Duodenal mucosa (tissue), 2 donors: ENCODE measurements around the gene NKX3-2.

Experiments used
- H3K27ac ChIP-seq: one replicate; pipeline ENCODE4 v1.7.0; 2013; ENCODE audit warnings: low read depth, low read length
- H3K27me3 ChIP-seq, 2 donors: one replicate each; pipeline ENCODE4 v1.7.0; 2013; ENCODE audit warnings: low read length in 2 of 2, control low read depth in 1 of 2; ENCODE audit not compliant: insufficient read depth in 2 of 2, control insufficient read depth in 1 of 2
- H3K36me3 ChIP-seq, 2 donors: one replicate each; pipeline ENCODE4 v1.7.0; 2013; ENCODE audit warnings: low read length in 2 of 2, control low read depth in 1 of 2; ENCODE audit not compliant: insufficient read depth in 2 of 2, control insufficient read depth in 1 of 2
- H3K4me1 ChIP-seq, 2 donors: one replicate each; pipeline ENCODE4 v1.7.0; 2013; ENCODE audit warnings: low read length in 2 of 2, control low read depth in 1 of 2; ENCODE audit not compliant: insufficient read depth in 2 of 2, control insufficient read depth in 1 of 2
- H3K4me3 ChIP-seq, 2 donors: one replicate each; pipeline ENCODE4 v1.7.0; 2013; ENCODE audit warnings: low read length in 2 of 2, low read depth in 1 of 2
- H3K9ac ChIP-seq, 2 donors: one replicate each; pipeline ENCODE4 v1.7.0; 2013; ENCODE audit warnings: low read length in 2 of 2, low read depth in 1 of 2
- H3K9me3 ChIP-seq, 2 donors: one replicate each; pipeline ENCODE4 v1.7.0; 2013; ENCODE audit warnings: low read length in 2 of 2, control low read depth in 1 of 2; ENCODE audit not compliant: control insufficient read depth in 1 of 2

Gene NKX3-2

GRCh38 chr4:13533670-13534343 is 10.5 kb downstream of the NKX3-2 start:
- no peaks in the 10 kb centered on the region for H3K9me3 ChIP-seq
- peaks cover 88 to 98% of the 10 kb centered on the region in 2 donors for H3K27me3 ChIP-seq
- H3K4me1 ChIP-seq: no peaks in the 10 kb centered on the region
- H3K36me3 ChIP-seq: no peaks in the 10 kb centered on the region
- no peak overlapping the region for H3K9ac ChIP-seq
- H3K4me3 ChIP-seq: no peak overlapping the region
- H3K27ac ChIP-seq: no peak overlapping the region

- Histone ChIP-seq H3K4me3 (no peak overlapping the region), H3K27ac (no peak overlapping the region), H3K9me3 (no peaks in the 10 kb centered on the region), H3K4me1 (no peaks in the 10 kb centered on the region), H3K9ac (no peak overlapping the region), H3K27me3 (peaks cover 87 to 96% of the 10 kb centered on the region in 2 donors), H3K36me3 (no peaks in the 10 kb centered on the region)
These were observed 12.7 kb downstream of the NKX3-2 start for GRCh38 chr4:13531625-13531998.

GRCh38 chr4:13530823-13531624 is 13.3 kb downstream of the NKX3-2 start:
- no peak overlapping the region for H3K27ac ChIP-seq
- no peak overlapping the region for H3K9ac ChIP-seq
- peaks cover 86 to 96% of the 10 kb centered on the region in 2 donors for H3K27me3 ChIP-seq
- no peaks in the 10 kb centered on the region for H3K36me3 ChIP-seq
- H3K4me3 ChIP-seq: no peak overlapping the region
- no peaks in the 10 kb centered on the region for H3K9me3 ChIP-seq
- H3K4me1 ChIP-seq: no peaks in the 10 kb centered on the region

GRCh38 chr4:13529128-13529919 is 15.0 kb downstream of the NKX3-2 start:
- H3K9ac ChIP-seq: no peak overlapping the region
- peaks cover 4 to 5% of the 10 kb centered on the region in 2 donors for H3K9me3 ChIP-seq
- H3K4me3 ChIP-seq: no peak overlapping the region
- H3K27me3 ChIP-seq: peaks cover 91 to 96% of the 10 kb centered on the region in 2 donors
- H3K4me1 ChIP-seq: no peaks in the 10 kb centered on the region
- H3K36me3 ChIP-seq: no peaks in the 10 kb centered on the region
- H3K27ac ChIP-seq: no peak overlapping the region

GRCh38 chr4:13528821-13529127 is 15.5 kb downstream of the NKX3-2 start:
- Histone ChIP-seq H3K27ac (no peak overlapping the region), H3K9me3 (peaks cover 7 to 9% of the 10 kb centered on the region in 2 donors), H3K9ac (no peak overlapping the region), H3K4me3 (no peak overlapping the region), H3K36me3 (no peaks in the 10 kb centered on the region), H3K4me1 (no peaks in the 10 kb centered on the region), H3K27me3 (peaks cover 90 to 96% of the 10 kb centered on the region in 2 donors)

GRCh38 chr4:13527981-13528820 is 16.1 kb downstream of the NKX3-2 start:
- Histone ChIP-seq H3K36me3 (no peaks in the 10 kb centered on the region), H3K9me3 (peaks cover 7 to 9% of the 10 kb centered on the region in 2 donors), H3K27ac (no peak overlapping the region), H3K9ac (no peak overlapping the region), H3K27me3 (peaks cover 90 to 96% of the 10 kb centered on the region in 2 donors), H3K4me3 (no peak overlapping the region), H3K4me1 (no peaks in the 10 kb centered on the region)

- Histone ChIP-seq H3K9me3 (peaks cover 7 to 9% of the 10 kb centered on the region in 2 donors), H3K27ac (no peak overlapping the region), H3K4me1 (no peaks in the 10 kb centered on the region), H3K27me3 (peaks cover 90 to 96% of the 10 kb centered on the region in 2 donors), H3K4me3 (no peak overlapping the region), H3K36me3 (no peaks in the 10 kb centered on the region), H3K9ac (no peak overlapping the region)
These were observed 16.9 kb downstream of the NKX3-2 start for GRCh38 chr4:13527192-13527980.

GRCh38 chr4:13526658-13527057 is 17.6 kb downstream of the NKX3-2 start:
- peaks cover 7 to 9% of the 10 kb centered on the region in 2 donors for H3K9me3 ChIP-seq
- no peaks in the 10 kb centered on the region for H3K36me3 ChIP-seq
- H3K4me3 ChIP-seq: no peak overlapping the region
- H3K4me1 ChIP-seq: no peaks in the 10 kb centered on the region
- H3K9ac ChIP-seq: no peak overlapping the region
- peaks cover 92 to 96% of the 10 kb centered on the region in 2 donors for H3K27me3 ChIP-seq
- no peak overlapping the region for H3K27ac ChIP-seq

GRCh38 chr4:13525606-13526281 is 18.6 kb downstream of the NKX3-2 start:
- Histone ChIP-seq H3K4me1 (no peaks in the 10 kb centered on the region), H3K36me3 (no peaks in the 10 kb centered on the region), H3K9me3 (peaks cover 7 to 9% of the 10 kb centered on the region in 2 donors), H3K27me3 (peaks cover 92 to 93% of the 10 kb centered on the region in 2 donors), H3K9ac (no peak overlapping the region), H3K27ac (no peak overlapping the region), H3K4me3 (no peak overlapping the region)
